Left lung (tissue), 10 donors: Measurements from ENCODE around the gene EGFL7. TPM values are rescaled to one million over a fixed set of nuclear protein-coding genes. Genes with fewer than 3 reads are reported as not detected.
"Not testable (repeated sequence)": the region's sequence is repeated elsewhere in the genome, so short reads cannot be mapped to it uniquely, and the experiment has no call there.

Experiments used
- ATAC-seq: fragments of 200-7000 bp; cut with Tn5 transposase; one replicate; pipeline ENCODE4 v1.9.1; 2020; ENCODE audit warnings: moderate library complexity
- DNase-seq, 4 donors: peaks; one replicate each; pipeline ENCODE4 v3.0.0-alpha.2; 2013 to 2020
- H3K27ac ChIP-seq, 2 donors: fragments of 200-600 bp; sonication (generic) in 1 of 2; one replicate each; pipeline versions ENCODE4 v1.5.0 to v1.8.0; 2020 to 2021
- H3K27me3 ChIP-seq, 2 donors: fragments of 200-600 bp; sonication (generic) in 1 of 2; one replicate each; pipeline versions ENCODE4 v1.5.0 to v1.8.0; 2020 to 2021
- H3K36me3 ChIP-seq, 2 donors: fragments of 200-600 bp; sonication (generic) in 1 of 2; one replicate each; pipeline versions ENCODE4 v1.5.0 to v1.8.0; 2020 to 2021
- H3K4me1 ChIP-seq, 2 donors: fragments of 200-600 bp; one replicate each; pipeline ENCODE4 v1.8.0; 2021
- H3K4me3 ChIP-seq, 2 donors: fragments of 200-600 bp; sonication (generic) in 1 of 2; one replicate each; pipeline versions ENCODE4 v1.5.0 to v1.8.0; 2020 to 2021; ENCODE audit warnings: mild to moderate bottlenecking in 1 of 2
- H3K9me3 ChIP-seq, 2 donors: fragments of 200-600 bp; sonication (generic) in 1 of 2; one replicate each; pipeline versions ENCODE4 v1.5.0 to v1.8.0; 2020 to 2021
- intact Hi-C, 2 donors: fragments of 100-400 bp; cut with DNase I; formaldehyde crosslinking; loops; one replicate each; pipeline versions ENCODE4 v1.11.2 to v1.14.2; 2022
- polyA plus RNA-seq, 6 donors: library from polyadenylated mRNA; unstranded; fragments of 120-200 nt; gene quantifications; one replicate each; pipeline ENCODE4 v1.2.1, GENCODE V29; 2013; ENCODE audit not compliant: insufficient read length in 6 of 6
- total RNA-seq, 2 donors: library from RNA; stranded (reverse); fragmentation: NEBNext Ultra II Directional; extraction: Animal tissue kit (Norgen Biotek cat#: 25700); gene quantifications; one replicate each; pipeline ENCODE4 v1.2.1, GENCODE V29; 2021
- TF ChIP-seq, protein P1 (sequence below), 2 donors: fragments of 200-600 bp; sonication (generic) in 1 of 2; IDR thresholded peaks; one replicate each; pipeline versions ENCODE4 v1.5.0 to v1.8.0; 2021; ENCODE audit warnings: antibody characterized with exemption in 2 of 2
- donor health status: DM: no; HTN: yes; CAD: no.
- donor health status: DM: no; HTN: no; CAD: no.

Gene EGFL7
- total and polyA plus RNA-seq, 8 donors, result 65.7 to 165 (median 101) TPM

DNA sequence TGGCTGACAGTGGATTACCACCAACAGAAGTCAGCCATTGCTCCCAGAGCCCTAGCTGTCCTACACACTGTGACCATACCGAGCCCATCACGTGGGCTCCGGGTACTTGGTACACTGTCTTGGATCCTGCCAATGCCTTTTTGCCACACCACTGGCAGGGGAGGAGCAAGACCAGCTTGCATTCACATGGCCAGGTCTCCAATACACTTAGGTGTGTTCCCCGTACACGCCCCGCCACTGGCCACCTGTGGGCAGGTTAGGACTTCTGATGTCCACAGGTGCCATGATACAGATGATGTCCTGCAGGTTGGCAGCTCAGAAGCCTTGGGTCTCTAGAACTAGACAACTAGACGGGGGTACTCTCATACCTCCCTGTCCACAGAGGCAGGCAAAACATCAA, 44.3 kb downstream of the EGFL7 start:
- DNase-seq (no peak), ATAC-seq (no peak)
- Histone ChIP-seq H3K27me3 (peaks cover 0 to 15% of the 10 kb centered on the region in 2 donors), H3K36me3 (no peaks in the 10 kb centered on the region), H3K9me3 (no peaks in the 10 kb centered on the region), H3K4me3 (no peak overlapping the region), H3K27ac (no peak overlapping the region), H3K4me1 (peaks cover 6 to 11% of the 10 kb centered on the region in 2 donors)
- intact Hi-C loops, result no loop called here
- TF ChIP-seq, protein P1, sequence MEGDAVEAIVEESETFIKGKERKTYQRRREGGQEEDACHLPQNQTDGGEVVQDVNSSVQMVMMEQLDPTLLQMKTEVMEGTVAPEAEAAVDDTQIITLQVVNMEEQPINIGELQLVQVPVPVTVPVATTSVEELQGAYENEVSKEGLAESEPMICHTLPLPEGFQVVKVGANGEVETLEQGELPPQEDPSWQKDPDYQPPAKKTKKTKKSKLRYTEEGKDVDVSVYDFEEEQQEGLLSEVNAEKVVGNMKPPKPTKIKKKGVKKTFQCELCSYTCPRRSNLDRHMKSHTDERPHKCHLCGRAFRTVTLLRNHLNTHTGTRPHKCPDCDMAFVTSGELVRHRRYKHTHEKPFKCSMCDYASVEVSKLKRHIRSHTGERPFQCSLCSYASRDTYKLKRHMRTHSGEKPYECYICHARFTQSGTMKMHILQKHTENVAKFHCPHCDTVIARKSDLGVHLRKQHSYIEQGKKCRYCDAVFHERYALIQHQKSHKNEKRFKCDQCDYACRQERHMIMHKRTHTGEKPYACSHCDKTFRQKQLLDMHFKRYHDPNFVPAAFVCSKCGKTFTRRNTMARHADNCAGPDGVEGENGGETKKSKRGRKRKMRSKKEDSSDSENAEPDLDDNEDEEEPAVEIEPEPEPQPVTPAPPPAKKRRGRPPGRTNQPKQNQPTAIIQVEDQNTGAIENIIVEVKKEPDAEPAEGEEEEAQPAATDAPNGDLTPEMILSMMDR (IDR thresholded peaks at IDR 0.05), result no peak

DNA sequence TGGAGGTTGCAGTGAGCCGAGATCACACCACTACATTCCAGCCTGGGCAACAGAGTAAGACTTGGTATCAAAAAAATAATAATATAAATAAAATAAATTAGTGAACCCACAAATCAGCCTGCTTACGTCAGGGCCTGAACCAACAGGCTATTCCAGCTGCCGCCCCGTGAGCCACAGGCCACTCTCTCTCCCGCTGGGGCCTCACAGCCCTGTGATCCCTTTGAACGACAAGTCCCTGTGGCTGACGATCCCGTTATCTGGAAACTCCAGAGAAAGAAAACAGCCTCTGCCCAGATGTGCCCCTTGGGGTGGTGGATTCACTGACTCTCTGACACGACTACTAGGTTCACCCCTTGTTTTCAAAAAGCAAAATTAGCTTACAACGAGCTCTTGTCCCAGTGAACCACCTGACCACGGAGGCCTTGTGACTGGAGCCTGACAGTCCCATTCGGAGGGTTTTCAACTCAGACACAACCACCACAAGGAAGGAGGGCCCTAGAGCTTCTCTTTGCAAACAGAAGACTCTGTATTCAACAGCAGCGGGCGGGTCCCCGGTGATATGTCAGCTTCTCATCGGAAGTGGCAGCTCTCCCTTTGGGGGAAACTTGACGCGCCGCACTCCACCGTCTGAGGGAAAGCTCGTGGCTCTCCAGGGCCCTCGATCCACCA, 45.3 kb downstream of the EGFL7 start:
- DNase-seq (no peak), ATAC-seq (no peak)
- Histone ChIP-seq H3K36me3 (no peaks in the 10 kb centered on the region), H3K4me1 (peaks cover 6 to 17% of the 10 kb centered on the region in 2 donors), H3K4me3 (no peak overlapping the region), H3K27ac (no peak overlapping the region), H3K9me3 (no peaks in the 10 kb centered on the region), H3K27me3 (peaks cover 0 to 23% of the 10 kb centered on the region in 2 donors)
- intact Hi-C loops, result no loop called here
- TF ChIP-seq, protein P1 (IDR thresholded peaks at IDR 0.05), result no peak

DNA sequence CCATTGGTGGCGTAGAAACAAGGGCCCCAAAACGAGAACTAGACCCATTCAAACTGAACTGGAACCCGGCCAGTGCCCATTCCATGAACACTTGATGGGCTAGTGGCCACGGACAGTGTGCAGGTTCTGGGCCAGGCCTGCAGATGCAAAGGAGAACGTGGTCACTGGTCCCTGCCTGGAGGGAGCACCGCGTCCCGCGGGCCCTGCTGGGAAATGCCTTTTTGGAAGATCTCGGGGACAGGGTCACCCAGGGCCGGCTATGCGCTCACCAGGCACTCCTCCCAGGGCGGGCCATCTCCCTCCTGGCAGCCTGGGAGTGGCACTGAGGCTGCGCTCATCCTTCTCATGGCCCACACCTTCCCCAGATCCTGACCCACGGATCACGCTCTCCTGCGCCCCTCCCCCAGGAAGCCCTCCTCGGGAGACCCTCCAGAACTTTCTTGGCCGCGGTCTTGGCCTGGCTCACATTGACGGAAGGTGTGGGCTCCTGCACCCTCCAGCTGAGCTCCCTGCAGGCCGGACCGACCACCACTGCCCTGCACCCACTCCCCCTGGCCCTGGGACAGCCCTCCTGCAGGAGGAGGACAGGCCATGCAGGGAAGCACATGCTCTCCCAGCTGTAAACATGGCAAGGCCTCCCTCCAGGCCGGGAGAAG, 46.9 kb downstream of the EGFL7 start:
- peaks cover 6 to 33% of the 10 kb centered on the region in 2 donors for H3K4me1 ChIP-seq
- H3K4me3 ChIP-seq, result no peak overlapping the region
- peak in 1 of 4 donors; percentile 54 for DNase-seq
- intact Hi-C loops, result no loop called here
- H3K27me3 ChIP-seq, result peaks cover 0 to 39% of the 10 kb centered on the region in 2 donors
- no peaks in the 10 kb centered on the region for H3K9me3 ChIP-seq
- TF ChIP-seq, protein P1 (IDR thresholded peaks at IDR 0.05), result no peak
- H3K27ac ChIP-seq, result no peak overlapping the region
- no peaks in the 10 kb centered on the region for H3K36me3 ChIP-seq
- no peak for ATAC-seq

DNA sequence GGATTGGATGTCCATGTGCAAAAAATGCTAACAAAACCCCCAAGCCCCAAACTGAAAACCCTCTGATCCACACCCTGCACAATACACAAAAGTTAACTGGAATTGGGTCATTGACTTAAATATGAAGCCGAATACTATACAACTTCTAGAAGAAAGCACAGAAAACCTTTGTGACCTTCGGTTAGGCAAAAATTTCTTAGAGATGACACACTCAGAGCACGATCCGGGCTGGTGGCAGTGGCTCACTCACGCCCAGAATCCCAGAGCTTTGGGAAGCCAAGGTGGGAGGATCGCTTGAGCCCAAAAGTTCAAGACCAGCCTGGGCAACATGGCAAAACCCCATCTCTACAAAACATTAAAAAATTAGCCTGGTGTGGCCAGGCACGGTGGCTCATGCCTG, 47.8 kb downstream of the EGFL7 start:
- DNase-seq (no peak), ATAC-seq (no peak)
- Histone ChIP-seq H3K27ac (no peak overlapping the region), H3K9me3 (no peaks in the 10 kb centered on the region), H3K4me3 (no peak overlapping the region), H3K27me3 (peaks cover 0 to 49% of the 10 kb centered on the region in 2 donors), H3K36me3 (no peaks in the 10 kb centered on the region), H3K4me1 (peaks cover 6 to 38% of the 10 kb centered on the region in 2 donors)
- intact Hi-C loops, result no loop called here
- TF ChIP-seq, protein P1 (IDR thresholded peaks at IDR 0.05), result no peak

DNA sequence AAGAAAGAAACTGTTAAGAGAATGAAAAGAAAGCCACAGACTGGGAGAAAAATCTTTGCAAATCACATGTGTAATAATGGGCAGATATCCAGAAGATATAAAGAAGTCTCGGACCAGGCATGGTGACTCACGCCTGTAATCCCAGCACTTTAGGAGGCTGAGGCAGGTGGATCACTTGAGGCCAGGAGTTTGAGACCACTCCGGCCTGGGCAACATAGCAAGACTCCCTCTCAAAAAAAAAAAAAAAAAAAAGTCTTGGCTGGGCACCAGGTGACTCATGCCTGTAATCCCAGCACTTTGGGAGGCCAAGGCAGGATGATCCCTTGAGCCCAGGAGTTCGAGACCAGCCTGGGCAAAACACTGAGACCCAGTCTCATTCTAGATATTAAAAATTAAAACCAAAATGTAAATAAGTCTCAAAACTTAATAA, 48.5 kb downstream of the EGFL7 start:
- H3K9me3 ChIP-seq, DNase-seq, H3K36me3 ChIP-seq, intact Hi-C loops, H3K4me3 ChIP-seq: not testable (repeated sequence)
- H3K4me1 ChIP-seq, result peaks cover 6 to 45% of the 10 kb centered on the region in 2 donors
- peaks cover 0 to 50% of the 10 kb centered on the region in 2 donors for H3K27me3 ChIP-seq
- ATAC-seq, result peak; percentile 8
- peak overlapping the region in 1 of 2 donors; percentile 5 for H3K27ac ChIP-seq
